ENCODE measurements around the gene SCAMP4. TPM values are rescaled to one million over a fixed set of nuclear protein-coding genes. Genes with fewer than 3 reads are reported as not detected.

Gene SCAMP4
- total RNA-seq, 1 donor = 70.6 TPM

DNA sequence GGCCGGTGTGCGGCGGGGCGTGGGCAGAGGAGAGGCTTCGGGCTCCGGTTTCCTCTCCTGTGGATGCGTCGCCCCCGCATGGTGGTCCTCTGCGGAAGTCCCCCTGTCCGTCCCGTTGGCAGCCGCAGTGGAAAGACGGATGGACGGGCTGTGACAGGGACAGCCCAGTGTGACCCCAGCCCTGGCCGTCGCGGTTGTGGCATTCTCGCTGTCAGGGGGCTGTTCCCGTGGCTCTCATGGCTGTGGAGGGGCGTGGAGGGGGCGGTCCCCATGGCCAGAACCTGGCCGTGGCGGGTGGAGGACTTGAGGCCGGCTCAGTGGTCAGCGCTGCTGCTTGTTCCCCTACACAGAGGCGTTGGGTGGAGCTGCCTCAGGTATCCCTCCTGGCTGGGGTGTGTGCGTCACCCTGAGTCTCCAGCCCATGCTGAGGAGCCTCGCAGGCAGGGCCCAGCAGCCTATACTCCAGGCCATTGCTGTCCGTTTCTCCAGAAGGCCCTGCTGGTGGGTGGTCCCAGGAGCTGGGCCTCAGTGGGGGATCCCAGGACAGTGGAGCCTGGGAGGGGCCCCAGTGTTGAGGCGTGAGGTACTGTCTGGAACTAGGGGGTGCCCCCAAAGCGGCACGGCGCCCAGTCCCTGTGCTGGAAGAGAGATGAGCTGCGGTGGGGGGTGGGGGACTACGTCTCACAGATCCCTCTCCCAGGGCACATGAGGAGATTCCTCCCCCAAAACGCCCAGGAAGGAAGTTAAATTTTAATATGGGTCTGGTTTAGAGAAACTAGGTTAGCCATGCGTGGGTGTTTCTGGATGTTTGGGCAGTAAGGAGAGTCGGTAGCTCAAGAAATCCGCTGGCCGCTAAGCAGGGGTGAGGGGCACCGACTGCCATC lies 56.0 kb downstream of the SCAMP4 start:
- peaks cover 67% of the 10 kb centered on the region for H3K79me2 ChIP-seq (ENCODE audit: insufficient read depth, low read length)

DNA sequence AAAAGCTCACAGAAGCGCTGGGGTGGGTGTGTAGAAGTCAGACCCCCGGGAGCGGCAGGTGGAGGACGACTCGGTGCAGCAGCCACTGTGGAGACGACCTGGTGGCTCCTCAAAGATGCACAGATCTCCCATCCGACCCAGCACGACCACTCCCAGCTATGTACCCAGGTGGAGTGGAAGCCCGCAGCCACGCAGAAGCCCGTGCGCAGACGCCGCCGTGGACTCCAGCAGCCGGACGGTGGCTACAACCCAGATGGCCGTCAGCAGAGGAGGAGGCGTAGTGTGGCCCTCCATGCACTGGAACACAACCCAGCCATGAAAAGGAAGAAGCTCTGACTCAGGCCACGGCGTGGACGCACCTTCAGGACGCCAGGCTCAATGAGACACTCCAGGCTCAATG lies 57.5 kb downstream of the SCAMP4 start:
- Histone ChIP-seq H3K9me3 (ENCODE audit: low read depth, low read length) (no peaks in the 10 kb centered on the region), H3K79me2 (ENCODE audit: insufficient read depth, low read length) (peaks cover 59% of the 10 kb centered on the region), H3K36me3 (ENCODE audit: insufficient read depth, low read length) (no peaks in the 10 kb centered on the region), H4K20me1 (ENCODE audit: insufficient read depth, low read length) (peaks cover 33% of the 10 kb centered on the region), H3K27me3 (ENCODE audit: insufficient read depth, low read length) (no peaks in the 10 kb centered on the region), H3K27ac (ENCODE audit: low read depth, low read length) (no peak overlapping the region), H3K4me1 (ENCODE audit: insufficient read depth, low read length) (no peaks in the 10 kb centered on the region), H3K4me2 (ENCODE audit: insufficient read depth, low read length) (no peak overlapping the region), H3K4me3 (ENCODE audit: insufficient read depth, low read length) (no peak overlapping the region), H2AFZ (ENCODE audit: low read length) (no peak overlapping the region)
- TF ChIP-seq, protein P1, sequence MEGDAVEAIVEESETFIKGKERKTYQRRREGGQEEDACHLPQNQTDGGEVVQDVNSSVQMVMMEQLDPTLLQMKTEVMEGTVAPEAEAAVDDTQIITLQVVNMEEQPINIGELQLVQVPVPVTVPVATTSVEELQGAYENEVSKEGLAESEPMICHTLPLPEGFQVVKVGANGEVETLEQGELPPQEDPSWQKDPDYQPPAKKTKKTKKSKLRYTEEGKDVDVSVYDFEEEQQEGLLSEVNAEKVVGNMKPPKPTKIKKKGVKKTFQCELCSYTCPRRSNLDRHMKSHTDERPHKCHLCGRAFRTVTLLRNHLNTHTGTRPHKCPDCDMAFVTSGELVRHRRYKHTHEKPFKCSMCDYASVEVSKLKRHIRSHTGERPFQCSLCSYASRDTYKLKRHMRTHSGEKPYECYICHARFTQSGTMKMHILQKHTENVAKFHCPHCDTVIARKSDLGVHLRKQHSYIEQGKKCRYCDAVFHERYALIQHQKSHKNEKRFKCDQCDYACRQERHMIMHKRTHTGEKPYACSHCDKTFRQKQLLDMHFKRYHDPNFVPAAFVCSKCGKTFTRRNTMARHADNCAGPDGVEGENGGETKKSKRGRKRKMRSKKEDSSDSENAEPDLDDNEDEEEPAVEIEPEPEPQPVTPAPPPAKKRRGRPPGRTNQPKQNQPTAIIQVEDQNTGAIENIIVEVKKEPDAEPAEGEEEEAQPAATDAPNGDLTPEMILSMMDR (IDR thresholded peaks at IDR 0.05; ENCODE audit: extremely low read depth, low read depth, low read length) = no peak
- DNase-seq (ENCODE audit: insufficient read length, low spot score, missing footprints) = no peak

More for the DNA sequence above, 56.0 kb downstream of the SCAMP4 start:
- H4K20me1 ChIP-seq (ENCODE audit: insufficient read depth, low read length) = peaks cover 35% of the 10 kb centered on the region
- no peak for DNase-seq (ENCODE audit: insufficient read length, low spot score, missing footprints)
- H3K36me3 ChIP-seq (ENCODE audit: insufficient read depth, low read length) = no peaks in the 10 kb centered on the region
- no peak overlapping the region for H2AFZ ChIP-seq (ENCODE audit: low read length)
- H3K27me3 ChIP-seq (ENCODE audit: insufficient read depth, low read length) = no peaks in the 10 kb centered on the region
- no peaks in the 10 kb centered on the region for H3K9me3 ChIP-seq (ENCODE audit: low read depth, low read length)
- H3K4me1 ChIP-seq (ENCODE audit: insufficient read depth, low read length) = no peaks in the 10 kb centered on the region
- TF ChIP-seq, protein P1 (IDR thresholded peaks at IDR 0.05; ENCODE audit: extremely low read depth, low read depth, low read length) = no peak
- no peak overlapping the region for H3K4me2 ChIP-seq (ENCODE audit: insufficient read depth, low read length)
- no peak overlapping the region for H3K4me3 ChIP-seq (ENCODE audit: insufficient read depth, low read length)
- no peak overlapping the region for H3K27ac ChIP-seq (ENCODE audit: low read depth, low read length)

DNA sequence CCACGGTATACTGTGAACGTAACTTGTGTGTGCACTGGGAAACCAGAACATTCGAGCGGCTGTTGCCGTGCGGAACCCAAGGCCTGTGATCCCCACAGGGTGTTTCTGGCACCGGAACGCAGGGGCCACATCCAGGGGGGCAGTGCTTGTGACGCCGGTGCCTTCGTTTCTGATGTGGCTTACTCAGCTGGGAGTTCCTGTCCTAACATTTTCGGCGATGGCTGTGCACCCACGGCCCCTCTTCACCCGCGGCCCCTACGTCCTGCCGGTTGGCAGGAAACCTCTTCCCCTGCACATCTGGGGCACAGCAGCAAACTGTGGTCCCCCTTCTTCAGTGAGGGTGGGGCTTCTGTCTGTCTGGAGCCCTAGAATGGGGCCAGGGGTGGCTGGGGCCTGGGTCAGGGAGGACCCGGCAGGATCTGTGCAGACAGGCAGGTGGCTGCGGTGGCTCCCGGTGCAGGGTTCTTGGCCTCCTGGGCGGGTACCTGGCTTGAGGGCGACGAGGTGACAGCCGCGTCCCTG lies 61.9 kb downstream of the SCAMP4 start:
- Histone ChIP-seq H2AFZ (ENCODE audit: low read length) (no peak overlapping the region), H4K20me1 (ENCODE audit: insufficient read depth, low read length) (peaks cover 43% of the 10 kb centered on the region), H3K4me3 (ENCODE audit: insufficient read depth, low read length) (no peak overlapping the region), H3K4me1 (ENCODE audit: insufficient read depth, low read length) (no peaks in the 10 kb centered on the region), H3K27ac (ENCODE audit: low read depth, low read length) (no peak overlapping the region), H3K36me3 (ENCODE audit: insufficient read depth, low read length) (no peaks in the 10 kb centered on the region), H3K9me3 (ENCODE audit: low read depth, low read length) (no peaks in the 10 kb centered on the region), H3K27me3 (ENCODE audit: insufficient read depth, low read length) (no peaks in the 10 kb centered on the region), H3K4me2 (ENCODE audit: insufficient read depth, low read length) (no peak overlapping the region), H3K79me2 (ENCODE audit: insufficient read depth, low read length) (peaks cover 50% of the 10 kb centered on the region)
- no peak for DNase-seq (ENCODE audit: insufficient read length, low spot score, missing footprints)
- TF ChIP-seq, protein P1 (IDR thresholded peaks at IDR 0.05; ENCODE audit: extremely low read depth, low read depth, low read length) = no peak
